H9 (cell line): ENCODE results near the gene GRHL3. TPM values are rescaled to one million over a fixed set of nuclear protein-coding genes. Genes with fewer than 3 reads are reported as not detected.
A peak's percentile ranks its signal among the peaks of the same experiment; 100 is the strongest.

ENCODE experiments used
- DNase-seq: peaks from one replicate; pipeline ENCODE4 v3.0.0-alpha.2; 2017
- H2AFZ ChIP-seq: one replicate; pipeline ENCODE4 v1.6.1; 2013; ENCODE audit warnings: mild to moderate bottlenecking, low read length, control low read depth, moderate library complexity
- H2AK5ac ChIP-seq: 2 replicates; pipeline ENCODE4 v1.6.1; 2013; ENCODE audit warnings: low read length, control low read depth, mixed read lengths; ENCODE audit not compliant: insufficient read length
- H2BK120ac ChIP-seq: one replicate; pipeline ENCODE4 v1.6.1; 2013; ENCODE audit warnings: low read depth, mild to moderate bottlenecking, low read length, control low read depth, inconsistent platforms; ENCODE audit not compliant: poor library complexity, severe bottlenecking
- H2BK12ac ChIP-seq: 2 replicates; pipeline ENCODE4 v1.6.1; 2013; ENCODE audit warnings: low read length, control low read depth, mixed read lengths, low read depth; ENCODE audit not compliant: insufficient read length
- H2BK15ac ChIP-seq: 2 replicates; pipeline ENCODE4 v1.6.1; 2013; ENCODE audit warnings: low read depth, low read length, control low read depth
- H2BK20ac ChIP-seq: one replicate; pipeline ENCODE4 v1.6.1; 2013; ENCODE audit warnings: low read depth, mild to moderate bottlenecking, low read length, control low read depth, inconsistent platforms; ENCODE audit not compliant: poor library complexity, severe bottlenecking
- H2BK5ac ChIP-seq: 2 replicates; pipeline ENCODE4 v1.6.1; 2013; ENCODE audit warnings: low read length, control low read depth, mixed read lengths; ENCODE audit not compliant: insufficient read length
- H3K14ac ChIP-seq: 2 replicates; pipeline ENCODE4 v1.6.1; 2013; ENCODE audit warnings: low read length, control low read depth; ENCODE audit not compliant: insufficient read depth
- H3K18ac ChIP-seq: 2 replicates; pipeline ENCODE4 v1.6.1; 2013; ENCODE audit warnings: low read depth, mild to moderate bottlenecking, mixed read lengths, low read length, control low read depth; ENCODE audit not compliant: insufficient read length
- H3K23ac ChIP-seq: 2 replicates; pipeline ENCODE4 v1.6.1; 2013; ENCODE audit warnings: low read length, control low read depth, mixed read lengths, low read depth; ENCODE audit not compliant: insufficient read length
- H3K23me2 ChIP-seq: 2 replicates; pipeline ENCODE4 v1.6.1; 2013; ENCODE audit warnings: low read depth, mild to moderate bottlenecking, mixed read lengths, low read length, control low read depth; ENCODE audit not compliant: insufficient read length, poor library complexity, severe bottlenecking
- H3K27ac ChIP-seq: 2 replicates; pipeline ENCODE4 v1.5.1; 2013; ENCODE audit warnings: low read length, control low read depth, mixed read lengths, low read depth; ENCODE audit not compliant: insufficient read length
- H3K27me3 ChIP-seq: 2 replicates; pipeline ENCODE4 v1.6.1; 2013; ENCODE audit warnings: low read length, control low read depth, inconsistent platforms; ENCODE audit not compliant: insufficient read depth
- H3K4ac ChIP-seq: 2 replicates; pipeline ENCODE4 v1.6.1; 2013; ENCODE audit warnings: low read depth, mild to moderate bottlenecking, control low read depth, inconsistent platforms, low read length, moderate library complexity
- H3K4me1 ChIP-seq: 2 replicates; pipeline ENCODE4 v1.6.1; 2013; ENCODE audit warnings: low read length, control low read depth, inconsistent platforms; ENCODE audit not compliant: insufficient read depth
- H3K4me2 ChIP-seq: 2 replicates; pipeline ENCODE4 v1.6.1; 2013; ENCODE audit warnings: low read length, control low read depth, mixed read lengths; ENCODE audit not compliant: insufficient read length, insufficient read depth
- H3K56ac ChIP-seq: 2 replicates; pipeline ENCODE4 v1.6.1; 2013; ENCODE audit warnings: low read depth, mild to moderate bottlenecking, mixed read lengths, low read length, control low read depth; ENCODE audit not compliant: insufficient read length
- H3K79me1 ChIP-seq: 2 replicates; pipeline ENCODE4 v1.6.1; 2013; ENCODE audit warnings: low read depth, mild to moderate bottlenecking, moderate library complexity, low read length, control low read depth, inconsistent platforms; ENCODE audit not compliant: insufficient read depth, poor library complexity, severe bottlenecking
- H3K79me2 ChIP-seq: 2 replicates; pipeline ENCODE4 v1.6.1; 2013; ENCODE audit warnings: low read length, control low read depth, inconsistent platforms; ENCODE audit not compliant: insufficient read depth
- H3K9ac ChIP-seq: 2 replicates; pipeline ENCODE4 v1.6.1; 2013; ENCODE audit warnings: low read length, control low read depth, mixed read lengths; ENCODE audit not compliant: insufficient read length; ENCODE audit errors: extremely low read depth
- H3K9me3 ChIP-seq: one replicate; pipeline ENCODE4 v1.6.1; 2013; ENCODE audit warnings: low read depth, low read length, inconsistent platforms; ENCODE audit not compliant: control insufficient read depth
- H3T11ph ChIP-seq: one replicate; pipeline ENCODE4 v1.6.1; 2013; ENCODE audit warnings: mild to moderate bottlenecking, low read length, control low read depth, inconsistent platforms
- H4K20me1 ChIP-seq: one replicate; pipeline ENCODE4 v1.6.1; 2013; ENCODE audit not compliant: control insufficient read depth, insufficient read length, insufficient read depth
- H4K5ac ChIP-seq: 2 replicates; pipeline ENCODE4 v1.6.1; 2013; ENCODE audit warnings: low read depth, mild to moderate bottlenecking, mixed read lengths, low read length, control low read depth; ENCODE audit not compliant: insufficient read length
- H4K8ac ChIP-seq: replicated peaks from 2 replicates; pipeline ENCODE4 v1.6.1; 2013; ENCODE audit warnings: low read length, control low read depth, mixed read lengths, low read depth; ENCODE audit not compliant: insufficient read length
- H4K91ac ChIP-seq: 2 replicates; pipeline ENCODE4 v1.6.1; 2013; ENCODE audit warnings: low read depth, mild to moderate bottlenecking, moderate library complexity, mixed read lengths, low read length, control low read depth; ENCODE audit not compliant: insufficient read length
- H3K27ac Mint-ChIP-seq, 3 experiments: 2 replicates in 2 of 3; 3 replicates in 1 of 3; pipeline ENCODE4 v1.8.0; 2020 to 2021; ENCODE audit warnings: mixed read lengths in 3 of 3, mild to moderate bottlenecking in 1 of 3, moderate library complexity in 1 of 3
- H3K27me3 Mint-ChIP-seq: 2 replicates; pipeline ENCODE4 v1.8.0; 2021; ENCODE audit warnings: low read depth, mild to moderate bottlenecking, moderate library complexity, mixed read lengths
- H3K36me3 Mint-ChIP-seq, 3 experiments: 2 replicates in 2 of 3; 3 replicates in 1 of 3; pipeline ENCODE4 v1.8.0; 2020 to 2021; ENCODE audit warnings: low read depth in 3 of 3, mixed read lengths in 3 of 3; ENCODE audit not compliant: insufficient read depth in 1 of 3
- H3K4me1 Mint-ChIP-seq, 2 experiments: 2 replicates each; pipeline ENCODE4 v1.8.0; 2020; ENCODE audit warnings: mixed read lengths in 2 of 2
- H3K4me3 Mint-ChIP-seq, 2 experiments: 2 replicates in 1 of 2; 3 replicates in 1 of 2; pipeline ENCODE4 v1.8.0; 2020 to 2021; ENCODE audit warnings: mild to moderate bottlenecking in 2 of 2, mixed read lengths in 2 of 2, moderate library complexity in 1 of 2
- H3K9me3 Mint-ChIP-seq, 2 experiments: 2 replicates in 1 of 2; 3 replicates in 1 of 2; pipeline ENCODE4 v1.8.0; 2020; ENCODE audit warnings: mild to moderate bottlenecking in 2 of 2, mixed read lengths in 2 of 2, moderate library complexity in 1 of 2
- CTCF ChIP-seq: fragments of 200-600 bp; sonication (generic); conservative IDR thresholded peaks from 3 replicates; pipeline ENCODE4 v1.8.0; 2021; ENCODE audit warnings: antibody characterized with exemption, mild to moderate bottlenecking
- WGBS: extraction: QIAGEN DNeasy Blood & Tissue Kit; methylation state at CpG from one replicate; pipeline ENCODE4 v1.1.7; 2013; ENCODE audit warnings: missing lambda C conversion rate, low lambda C conversion rate, mixed read lengths; ENCODE audit not compliant: insufficient read length; ENCODE audit errors: extremely low coverage; 5-methylcytosine and 5-hydroxymethylcytosine counted together
- total RNA-seq: library from RNA; stranded (reverse); gene quantifications from 2 replicates; pipeline ENCODE4 v1.2.1, GENCODE V29; 2021

The GRHL3 gene
- total RNA-seq, 1 experiment from 2014 or later: 3.5 TPM

DNA sequence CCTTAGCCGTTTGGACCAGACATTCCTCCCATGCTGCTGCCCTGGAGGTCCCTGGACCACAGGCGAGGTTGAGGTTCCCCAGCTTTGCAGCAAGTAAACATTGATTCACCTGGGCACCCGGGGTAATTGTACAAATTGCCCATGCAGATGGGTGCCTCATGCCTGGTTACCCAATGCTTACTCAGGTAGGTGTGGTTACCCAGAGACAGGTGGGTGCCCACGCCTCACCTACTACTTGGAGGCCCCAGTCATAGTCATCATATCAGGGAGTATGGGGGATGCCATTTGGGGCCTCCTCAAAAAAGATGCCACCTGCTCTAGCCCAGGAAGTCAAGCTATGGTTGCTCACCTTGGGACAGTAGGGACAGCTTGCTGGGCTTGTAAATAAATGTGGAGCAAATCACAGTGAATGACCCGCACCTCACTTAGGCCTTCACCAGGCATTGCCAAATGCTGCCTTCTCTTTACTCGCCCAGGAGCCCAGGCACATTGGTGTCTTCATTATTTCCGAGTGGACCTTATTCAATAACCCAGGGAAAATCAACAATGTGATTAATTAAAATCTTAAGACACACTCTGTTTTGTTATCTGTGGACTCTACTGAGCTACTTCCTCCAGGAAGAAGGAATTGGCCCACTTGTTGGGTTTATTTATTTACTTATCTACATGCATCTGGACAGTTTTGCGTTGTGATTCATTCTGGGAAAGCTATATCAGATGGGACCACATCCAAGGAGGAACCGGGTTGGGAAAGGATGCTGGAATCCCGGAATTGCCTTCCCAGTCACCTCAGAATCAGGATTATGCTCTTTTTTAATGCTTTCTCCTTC, 35.6 kb upstream of the GRHL3 start:
- Mint-ChIP-seq H3K36me3 (no peaks in the 10 kb centered on the region; a peak in 1 of 7 replicates), H3K4me3 (no peak overlapping the region), H3K27me3 (peaks cover 3% of the 10 kb centered on the region; the same call in 1 of the 2 replicates), H3K4me1 (peaks cover 19 to 21% of the 10 kb centered on the region in 2 experiments), H3K9me3 (no peaks in the 10 kb centered on the region; a peak in 1 of 5 replicates), H3K27ac (peak overlapping the region in 1 of 3 experiments; percentile 90; a peak in 1 of 7 replicates)
- H3K4me2 ChIP-seq: no peak overlapping the region
- no peak overlapping the region for H3K9ac ChIP-seq
- no peak overlapping the region for H2BK120ac ChIP-seq
- TF ChIP-seq CTCF: no peak
- no peak overlapping the region for H2AK5ac ChIP-seq
- DNase-seq: no peak
- 0 out of 2 replicates have a peak, but pooled peaks cover 2% of the 10 kb centered on the region for H3K4me1 ChIP-seq
- H3K23ac ChIP-seq: no peak overlapping the region
- no peak overlapping the region for H3K4ac ChIP-seq
- H3K56ac ChIP-seq: no peak overlapping the region
- no peaks in the 10 kb centered on the region for H3K9me3 ChIP-seq
- H4K20me1 ChIP-seq: no peaks in the 10 kb centered on the region
- H4K91ac ChIP-seq: no peak overlapping the region
- no peaks in the 10 kb centered on the region for H3K27me3 ChIP-seq
- H2BK20ac ChIP-seq: no peak overlapping the region
- no peaks in the 10 kb centered on the region for H3K79me1 ChIP-seq
- H4K8ac ChIP-seq: no peak overlapping the region
- no CpG with 5 or more reads among the region's 10 CpGs for WGBS
- H2BK15ac ChIP-seq: no peak overlapping the region
- no peaks in the 10 kb centered on the region for H3K23me2 ChIP-seq
- H2BK12ac ChIP-seq: no peak overlapping the region
- H3K18ac ChIP-seq: no peak overlapping the region
- no peak overlapping the region for H2BK5ac ChIP-seq
- H3K27ac ChIP-seq: no peak overlapping the region
- no peak overlapping the region for H4K5ac ChIP-seq
- no peak overlapping the region for H3K14ac ChIP-seq
- H3K79me2 ChIP-seq: no peaks in the 10 kb centered on the region
- H3T11ph ChIP-seq: no peak overlapping the region
- no peak overlapping the region for H2AFZ ChIP-seq
